GM18499 (cell line): ENCODE results near the gene ABLIM3.

Experiments used
- ATAC-seq: cut with Tn5 transposase; IDR thresholded peaks from one replicate; pipeline ENCODE4 v1.9.1; 2021; ENCODE audit warnings: moderate number of reproducible peaks; ENCODE audit not compliant: insufficient read depth, unreplicated experiment

ABLIM3 gene

GRCh38 chr5:149213264-149213880 is 72.1 kb downstream of the ABLIM3 start:
- no peak for ATAC-seq

- no peak for ATAC-seq
These were observed 74.3 kb downstream of the ABLIM3 start for GRCh38 chr5:149215478-149216090.

GRCh38 chr5:149216496-149216895 is 75.2 kb downstream of the ABLIM3 start:
- ATAC-seq = no peak

GRCh38 chr5:149217096-149217802 is 76.0 kb downstream of the ABLIM3 start:
- no peak for ATAC-seq

- no peak for ATAC-seq
These were observed 76.5 kb downstream of the ABLIM3 start for GRCh38 chr5:149217803-149218155.

GRCh38 chr5:149219584-149219983 is 78.3 kb downstream of the ABLIM3 start:
- no peak for ATAC-seq

- no peak for ATAC-seq
These were observed 79.5 kb downstream of the ABLIM3 start for GRCh38 chr5:149220750-149221149.

GRCh38 chr5:149221326-149221725 is 80.0 kb downstream of the ABLIM3 start:
- no peak for ATAC-seq

- ATAC-seq = no peak
These were observed 80.5 kb downstream of the ABLIM3 start for GRCh38 chr5:149221731-149222342.

- no peak for ATAC-seq
These were observed 82.0 kb downstream of the ABLIM3 start for GRCh38 chr5:149223081-149223848.

GRCh38 chr5:149224282-149224681 is 83.0 kb downstream of the ABLIM3 start:
- no peak for ATAC-seq

GRCh38 chr5:149227168-149227826 is 86.0 kb downstream of the ABLIM3 start:
- no peak for ATAC-seq

GRCh38 chr5:149228618-149229297 is 87.5 kb downstream of the ABLIM3 start:
- ATAC-seq = no peak

GRCh38 chr5:149229298-149229937 is 88.1 kb downstream of the ABLIM3 start:
- ATAC-seq = no peak

GRCh38 chr5:149235841-149236240 is 94.5 kb downstream of the ABLIM3 start:
- ATAC-seq = no peak

GRCh38 chr5:149237662-149238061 is 96.4 kb downstream of the ABLIM3 start:
- ATAC-seq = no peak

GRCh38 chr5:149238540-149238939 is 97.2 kb downstream of the ABLIM3 start:
- ATAC-seq = no peak

- no peak for ATAC-seq
These were observed 98.6 kb downstream of the ABLIM3 start for GRCh38 chr5:149239917-149240316.

- ATAC-seq = no peak
These were observed 99.2 kb downstream of the ABLIM3 start for GRCh38 chr5:149240354-149240998.
